ENCODE data around the gene TAS2R13.

The TAS2R13 gene

DNA sequence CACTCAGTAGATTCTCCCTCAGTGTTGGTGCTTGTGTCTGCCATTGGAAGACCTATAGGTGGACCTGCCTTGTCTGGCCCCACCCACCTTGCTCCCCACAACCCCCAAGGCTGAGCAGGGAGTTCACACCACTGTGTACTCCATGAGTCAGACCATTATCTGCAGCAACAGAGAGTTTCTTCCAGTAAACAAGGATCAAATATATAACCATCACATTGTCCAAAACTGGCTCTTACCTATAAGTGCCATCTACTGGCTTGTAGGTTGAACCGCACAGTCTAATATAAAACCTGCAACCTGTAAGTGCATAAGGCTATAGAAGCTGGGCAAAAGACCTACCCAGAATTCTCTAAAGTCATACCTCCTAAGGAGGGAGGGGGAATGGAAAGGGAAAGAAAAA is 7.9 kb downstream of the TAS2R13 start:
- Mint-ChIP-seq H3K27me3 (no peaks in the 10 kb centered on the region), H3K9me3 (peaks cover 42% of the 10 kb centered on the region), H3K4me1 (ENCODE audit: low read depth) (no peaks in the 10 kb centered on the region), H3K27ac (no peak overlapping the region), H3K4me3 (no peak overlapping the region), H3K36me3 (ENCODE audit: low read depth) (peaks cover 60% of the 10 kb centered on the region)

GRCh38 chr12:10900972-10901371 is 8.4 kb downstream of the TAS2R13 start:
- Mint-ChIP-seq H3K27ac (no peak overlapping the region), H3K27me3 (no peaks in the 10 kb centered on the region), H3K4me1 (ENCODE audit: low read depth) (no peaks in the 10 kb centered on the region), H3K9me3 (peaks cover 40% of the 10 kb centered on the region), H3K36me3 (ENCODE audit: low read depth) (peaks cover 55% of the 10 kb centered on the region), H3K4me3 (no peak overlapping the region)

DNA sequence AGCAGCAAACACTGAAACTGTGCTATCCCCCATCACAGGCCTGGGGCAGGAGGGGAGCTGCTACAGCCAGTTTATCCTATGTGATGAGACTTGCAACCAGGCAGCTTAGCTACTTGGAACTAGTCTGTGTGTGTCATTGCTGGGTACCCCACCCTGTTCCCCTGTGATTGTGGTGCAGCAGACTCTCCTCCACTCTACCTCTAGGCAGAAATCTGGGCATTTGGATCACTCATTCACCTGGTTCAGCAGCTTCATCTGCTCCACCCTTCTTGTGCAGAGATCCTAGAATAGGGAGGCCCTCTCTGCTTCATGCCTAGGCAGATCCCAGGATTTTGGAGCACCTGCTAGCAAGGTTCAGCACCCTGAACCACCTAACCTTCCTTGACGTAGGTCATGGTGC is 8.8 kb downstream of the TAS2R13 start:
- no peak overlapping the region for H3K27ac Mint-ChIP-seq
- H3K4me3 Mint-ChIP-seq: no peak overlapping the region
- H3K27me3 Mint-ChIP-seq: no peaks in the 10 kb centered on the region
- no peaks in the 10 kb centered on the region for H3K4me1 Mint-ChIP-seq (ENCODE audit: low read depth)
- peaks cover 36% of the 10 kb centered on the region for H3K9me3 Mint-ChIP-seq
- H3K36me3 Mint-ChIP-seq (ENCODE audit: low read depth): peaks cover 51% of the 10 kb centered on the region

DNA sequence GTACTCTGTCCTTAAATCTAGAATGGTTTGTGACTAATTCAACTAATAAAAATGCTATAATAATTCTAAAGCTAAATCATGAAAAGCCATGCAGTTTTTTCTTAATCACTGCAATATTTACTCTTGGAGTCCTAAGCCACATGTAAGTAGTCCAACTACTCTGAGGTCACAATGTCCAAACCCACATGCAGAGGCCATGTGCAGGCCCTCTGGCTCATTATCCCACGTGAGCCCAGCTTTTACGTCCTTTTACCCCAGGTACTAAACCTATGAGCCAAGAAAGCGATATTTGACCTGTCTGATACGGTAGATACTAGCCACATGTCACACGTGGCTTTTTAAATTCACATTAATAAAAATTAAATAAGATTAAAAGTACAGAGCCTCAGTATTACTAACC is 12.5 kb downstream of the TAS2R13 start:
- Mint-ChIP-seq H3K4me3 (no peak overlapping the region), H3K36me3 (ENCODE audit: low read depth) (peaks cover 26% of the 10 kb centered on the region), H3K27me3 (no peaks in the 10 kb centered on the region), H3K9me3 (peaks cover 15% of the 10 kb centered on the region), H3K4me1 (ENCODE audit: low read depth) (no peaks in the 10 kb centered on the region), H3K27ac (no peak overlapping the region)

DNA sequence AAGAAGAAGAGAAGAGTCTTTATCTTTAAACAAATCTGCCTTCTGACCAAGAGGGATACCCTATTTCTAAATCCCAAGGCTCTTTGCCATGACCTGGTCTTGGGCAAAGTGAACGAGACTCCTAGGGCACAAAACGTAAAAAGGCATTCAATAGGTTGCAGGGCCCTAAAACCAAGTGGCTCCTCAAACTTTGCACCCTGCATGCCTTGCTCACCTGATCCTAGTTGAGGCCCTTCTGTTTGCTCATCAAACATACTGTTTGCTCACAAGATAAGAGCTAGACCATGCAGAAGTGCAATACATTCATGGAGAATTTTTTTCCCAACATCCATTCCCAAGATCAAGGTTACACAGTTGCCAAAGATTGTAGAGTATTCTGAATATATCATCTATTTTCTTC is 17.4 kb downstream of the TAS2R13 start:
- Mint-ChIP-seq H3K9me3 (no peaks in the 10 kb centered on the region), H3K4me1 (ENCODE audit: low read depth) (no peaks in the 10 kb centered on the region), H3K27me3 (no peaks in the 10 kb centered on the region), H3K36me3 (ENCODE audit: low read depth) (peaks cover 24% of the 10 kb centered on the region), H3K27ac (no peak overlapping the region), H3K4me3 (no peak overlapping the region)

GRCh38 chr12:10889226-10889625 is 20.1 kb downstream of the TAS2R13 start:
- Mint-ChIP-seq H3K27me3 (no peaks in the 10 kb centered on the region), H3K4me1 (ENCODE audit: low read depth) (no peaks in the 10 kb centered on the region), H3K27ac (no peak overlapping the region), H3K9me3 (no peaks in the 10 kb centered on the region), H3K4me3 (no peak overlapping the region), H3K36me3 (ENCODE audit: low read depth) (peaks cover 18% of the 10 kb centered on the region)

DNA sequence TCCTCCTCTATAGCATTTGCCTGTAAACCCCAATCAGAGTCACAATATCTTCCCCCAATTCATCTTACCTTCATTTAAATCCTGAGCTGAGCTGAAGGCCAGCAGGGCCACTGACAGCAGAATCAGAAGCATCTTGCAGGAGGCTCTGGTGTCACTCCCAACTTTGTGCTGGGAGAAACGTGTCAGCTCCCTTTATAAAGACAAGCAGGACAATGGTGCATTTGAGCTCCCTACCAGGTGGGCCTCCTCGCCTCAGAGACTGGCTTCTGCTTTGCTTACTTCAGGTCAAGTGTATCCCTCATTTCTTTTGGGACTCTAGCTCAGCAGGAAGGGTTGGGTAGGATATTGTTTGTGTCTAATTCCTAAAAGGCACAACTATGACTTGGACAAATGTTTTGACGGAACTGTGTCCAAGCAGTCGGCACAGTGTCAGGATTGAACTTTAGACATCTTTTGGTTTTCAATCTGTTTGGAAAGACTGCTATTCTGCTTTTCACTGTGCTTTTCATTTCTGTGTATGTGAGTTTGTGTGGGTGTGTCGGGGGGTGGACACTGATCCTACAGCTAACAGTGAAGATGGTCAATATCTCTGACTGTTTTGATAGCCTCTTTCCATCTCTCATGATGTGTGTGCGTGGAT is 25.2 kb downstream of the TAS2R13 start, which contains the start of gene PRH1:
Gene PRH1, minus strand, starts transcription at position 170 of the 640 bp plus-strand sequence. Its CDS starts 38 bp downstream, at position 132.
- no peak within 1 kb of the TSS for H3K4me3 Mint-ChIP-seq
- no peaks in the 10 kb centered on the region for H3K4me1 Mint-ChIP-seq (ENCODE audit: low read depth)
- no peaks in the 10 kb centered on the region for H3K9me3 Mint-ChIP-seq
- no peak within 1 kb of the TSS for H3K27ac Mint-ChIP-seq
- peaks cover 30% of the 10 kb centered on the region for H3K36me3 Mint-ChIP-seq (ENCODE audit: low read depth)
- no peaks in the 10 kb centered on the region for H3K27me3 Mint-ChIP-seq

DNA sequence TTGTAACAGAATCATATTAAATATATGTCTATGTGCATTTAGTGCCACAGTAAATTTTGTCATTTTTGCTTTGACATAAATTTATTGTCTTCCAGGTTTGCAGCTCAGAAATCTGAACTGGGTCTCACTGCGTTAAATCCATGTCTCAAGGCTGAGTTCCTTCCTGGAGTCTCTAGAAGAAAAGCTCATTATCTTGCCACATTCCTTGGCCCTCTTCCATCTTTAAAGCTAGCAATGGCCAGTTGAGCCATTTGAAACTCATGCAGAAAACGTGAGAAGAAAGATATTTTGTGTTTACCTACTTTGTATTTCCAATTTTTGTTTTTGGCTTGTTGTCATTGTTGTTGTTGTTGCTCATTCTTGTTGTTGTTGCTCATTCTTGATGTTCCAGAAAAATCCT is 36.0 kb downstream of the TAS2R13 start:
- H3K9me3 Mint-ChIP-seq: peaks cover 21% of the 10 kb centered on the region
- H3K4me1 Mint-ChIP-seq (ENCODE audit: low read depth): no peaks in the 10 kb centered on the region
- H3K36me3 Mint-ChIP-seq (ENCODE audit: low read depth): peaks cover 44% of the 10 kb centered on the region
- no peaks in the 10 kb centered on the region for H3K27me3 Mint-ChIP-seq
- no peak overlapping the region for H3K4me3 Mint-ChIP-seq
- H3K27ac Mint-ChIP-seq: no peak overlapping the region

DNA sequence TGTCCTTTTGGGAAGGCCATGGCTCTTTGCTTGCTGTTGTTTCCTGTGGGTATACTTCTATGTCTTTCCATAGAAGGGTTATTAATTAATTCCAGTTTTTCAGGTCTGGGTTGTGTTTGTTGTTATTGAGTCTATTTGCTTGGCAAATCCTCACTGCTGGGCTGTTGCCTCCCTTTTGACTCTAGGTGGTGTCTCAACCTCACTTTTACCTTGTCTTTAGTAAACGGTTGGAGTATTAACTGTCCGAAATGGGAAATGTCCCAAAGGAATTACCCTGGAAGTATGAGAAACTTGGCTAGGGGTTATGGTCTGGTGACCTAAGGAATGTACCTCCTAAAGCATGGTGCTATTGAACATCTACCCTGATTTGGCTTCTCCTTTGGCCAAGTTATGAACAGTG is 42.0 kb downstream of the TAS2R13 start:
- Mint-ChIP-seq H3K4me3 (no peak overlapping the region), H3K36me3 (ENCODE audit: low read depth) (peaks cover 63% of the 10 kb centered on the region), H3K9me3 (peaks cover 18% of the 10 kb centered on the region), H3K27ac (no peak overlapping the region), H3K27me3 (no peaks in the 10 kb centered on the region), H3K4me1 (ENCODE audit: low read depth) (no peaks in the 10 kb centered on the region)

DNA sequence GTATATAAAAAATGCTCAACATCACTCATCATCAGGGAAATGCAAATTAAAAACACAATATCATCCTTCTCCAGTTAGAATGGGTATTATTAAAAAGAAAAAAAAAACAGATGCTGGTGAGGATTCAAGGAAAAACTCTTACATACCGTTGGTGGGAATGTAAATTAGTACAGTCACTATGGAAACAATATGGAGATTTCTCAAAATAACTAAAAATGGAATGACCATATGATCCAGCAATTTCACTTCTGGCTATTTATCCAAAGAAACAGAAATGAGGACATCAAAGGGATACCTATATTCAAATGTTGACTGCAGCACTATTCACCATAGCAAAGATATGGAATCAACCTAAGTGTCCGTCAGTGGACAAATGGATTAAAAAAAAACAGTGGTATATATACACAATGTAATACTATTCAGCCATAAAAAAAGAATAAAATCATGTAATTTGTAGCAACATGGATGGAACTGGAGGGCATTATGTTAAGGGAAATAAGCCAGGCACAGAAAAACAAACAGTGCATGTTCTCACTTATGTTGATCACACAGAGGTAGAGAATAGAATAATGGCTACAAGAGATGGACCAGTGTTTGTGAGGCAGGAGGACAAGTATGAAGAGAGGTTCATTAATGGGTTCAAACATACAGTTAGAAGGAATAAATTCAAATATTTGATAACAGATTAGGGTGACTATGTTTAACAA is 45.7 kb downstream of the TAS2R13 start:
- H3K27me3 Mint-ChIP-seq: no peaks in the 10 kb centered on the region
- peaks cover 45% of the 10 kb centered on the region for H3K9me3 Mint-ChIP-seq
- H3K4me3 Mint-ChIP-seq: no peak overlapping the region
- no peak overlapping the region for H3K27ac Mint-ChIP-seq
- no peaks in the 10 kb centered on the region for H3K4me1 Mint-ChIP-seq (ENCODE audit: low read depth)
- H3K36me3 Mint-ChIP-seq (ENCODE audit: low read depth): peaks cover 86% of the 10 kb centered on the region

GRCh38 chr12:10861366-10861765 is 48.0 kb downstream of the TAS2R13 start:
- no peak overlapping the region for H3K27ac Mint-ChIP-seq
- peaks cover 63% of the 10 kb centered on the region for H3K9me3 Mint-ChIP-seq
- H3K4me3 Mint-ChIP-seq: no peak overlapping the region
- no peaks in the 10 kb centered on the region for H3K4me1 Mint-ChIP-seq (ENCODE audit: low read depth)
- no peaks in the 10 kb centered on the region for H3K27me3 Mint-ChIP-seq
- H3K36me3 Mint-ChIP-seq (ENCODE audit: low read depth): peaks cover 90% of the 10 kb centered on the region

Data from stimulated activated naive CD8-positive, alpha-beta T cell treated with anti-CD3 and anti-CD28 coated beads, Interleukin-15, Interleukin-2, amounts not matched to agents 100 ng/mL and 50 ng/mL, for 24 hours (primary cell).